Esophagus squamous epithelium (tissue), 4 donors: Measurements from ENCODE around the gene HOXB9.

Source experiments
- CTCF ChIP-seq, 6 experiments: fragments of 450-650 bp in 4 of 6; fragments of 200-600 bp in 2 of 6; sonication (generic) in 2 of 6; IDR thresholded peaks; one replicate each; pipeline ENCODE4 v1.5.1; 2016 to 2019; ENCODE audit warnings: antibody characterized with exemption in 6 of 6, mild to moderate bottlenecking in 4 of 6, moderate library complexity in 4 of 6
- POLR2A ChIP-seq, 4 donors: fragments of 450-650 bp; IDR thresholded peaks; one replicate each; pipeline ENCODE4 v1.6.1; 2017; ENCODE audit warnings: antibody characterized with exemption in 4 of 4, mild to moderate bottlenecking in 4 of 4, moderate library complexity in 3 of 4

- TF ChIP-seq CTCF (IDR thresholded peaks at IDR 0.05) (no peak), POLR2A (IDR thresholded peaks at IDR 0.05) (no peak)
Measured at GRCh38 chr17:48642843-48643696, 16.9 kb upstream of the HOXB9 start.
